H9 (cell line): ENCODE results near the gene CCDC13. TPM values are rescaled to one million over a fixed set of nuclear protein-coding genes. Genes with fewer than 3 reads are reported as not detected.
"Not testable (repeated sequence)": the region's sequence is repeated elsewhere in the genome, so short reads cannot be mapped to it uniquely, and the experiment has no call there.

ENCODE experiments used
- DNase-seq: peaks from one replicate; pipeline ENCODE4 v3.0.0-alpha.2; 2017
- H2AFZ ChIP-seq: one replicate; pipeline ENCODE4 v1.6.1; 2013; ENCODE audit warnings: mild to moderate bottlenecking, low read length, control low read depth, moderate library complexity
- H2AK5ac ChIP-seq: 2 replicates; pipeline ENCODE4 v1.6.1; 2013; ENCODE audit warnings: low read length, control low read depth, mixed read lengths; ENCODE audit not compliant: insufficient read length
- H2BK120ac ChIP-seq: one replicate; pipeline ENCODE4 v1.6.1; 2013; ENCODE audit warnings: low read depth, mild to moderate bottlenecking, low read length, control low read depth, inconsistent platforms; ENCODE audit not compliant: poor library complexity, severe bottlenecking
- H2BK12ac ChIP-seq: 2 replicates; pipeline ENCODE4 v1.6.1; 2013; ENCODE audit warnings: low read length, control low read depth, mixed read lengths, low read depth; ENCODE audit not compliant: insufficient read length
- H2BK15ac ChIP-seq: 2 replicates; pipeline ENCODE4 v1.6.1; 2013; ENCODE audit warnings: low read depth, low read length, control low read depth
- H2BK20ac ChIP-seq: one replicate; pipeline ENCODE4 v1.6.1; 2013; ENCODE audit warnings: low read depth, mild to moderate bottlenecking, low read length, control low read depth, inconsistent platforms; ENCODE audit not compliant: poor library complexity, severe bottlenecking
- H2BK5ac ChIP-seq: 2 replicates; pipeline ENCODE4 v1.6.1; 2013; ENCODE audit warnings: low read length, control low read depth, mixed read lengths; ENCODE audit not compliant: insufficient read length
- H3K14ac ChIP-seq: 2 replicates; pipeline ENCODE4 v1.6.1; 2013; ENCODE audit warnings: low read length, control low read depth; ENCODE audit not compliant: insufficient read depth
- H3K18ac ChIP-seq: 2 replicates; pipeline ENCODE4 v1.6.1; 2013; ENCODE audit warnings: low read depth, mild to moderate bottlenecking, mixed read lengths, low read length, control low read depth; ENCODE audit not compliant: insufficient read length
- H3K23ac ChIP-seq: 2 replicates; pipeline ENCODE4 v1.6.1; 2013; ENCODE audit warnings: low read length, control low read depth, mixed read lengths, low read depth; ENCODE audit not compliant: insufficient read length
- H3K23me2 ChIP-seq: 2 replicates; pipeline ENCODE4 v1.6.1; 2013; ENCODE audit warnings: low read depth, mild to moderate bottlenecking, mixed read lengths, low read length, control low read depth; ENCODE audit not compliant: insufficient read length, poor library complexity, severe bottlenecking
- H3K27ac ChIP-seq: 2 replicates; pipeline ENCODE4 v1.5.1; 2013; ENCODE audit warnings: low read length, control low read depth, mixed read lengths, low read depth; ENCODE audit not compliant: insufficient read length
- H3K27me3 ChIP-seq: 2 replicates; pipeline ENCODE4 v1.6.1; 2013; ENCODE audit warnings: low read length, control low read depth, inconsistent platforms; ENCODE audit not compliant: insufficient read depth
- H3K4ac ChIP-seq: 2 replicates; pipeline ENCODE4 v1.6.1; 2013; ENCODE audit warnings: low read depth, mild to moderate bottlenecking, control low read depth, inconsistent platforms, low read length, moderate library complexity
- H3K4me1 ChIP-seq: 2 replicates; pipeline ENCODE4 v1.6.1; 2013; ENCODE audit warnings: low read length, control low read depth, inconsistent platforms; ENCODE audit not compliant: insufficient read depth
- H3K4me2 ChIP-seq: 2 replicates; pipeline ENCODE4 v1.6.1; 2013; ENCODE audit warnings: low read length, control low read depth, mixed read lengths; ENCODE audit not compliant: insufficient read length, insufficient read depth
- H3K56ac ChIP-seq: 2 replicates; pipeline ENCODE4 v1.6.1; 2013; ENCODE audit warnings: low read depth, mild to moderate bottlenecking, mixed read lengths, low read length, control low read depth; ENCODE audit not compliant: insufficient read length
- H3K79me1 ChIP-seq: 2 replicates; pipeline ENCODE4 v1.6.1; 2013; ENCODE audit warnings: low read depth, mild to moderate bottlenecking, moderate library complexity, low read length, control low read depth, inconsistent platforms; ENCODE audit not compliant: insufficient read depth, poor library complexity, severe bottlenecking
- H3K79me2 ChIP-seq: 2 replicates; pipeline ENCODE4 v1.6.1; 2013; ENCODE audit warnings: low read length, control low read depth, inconsistent platforms; ENCODE audit not compliant: insufficient read depth
- H3K9ac ChIP-seq: 2 replicates; pipeline ENCODE4 v1.6.1; 2013; ENCODE audit warnings: low read length, control low read depth, mixed read lengths; ENCODE audit not compliant: insufficient read length; ENCODE audit errors: extremely low read depth
- H3K9me3 ChIP-seq: one replicate; pipeline ENCODE4 v1.6.1; 2013; ENCODE audit warnings: low read depth, low read length, inconsistent platforms; ENCODE audit not compliant: control insufficient read depth
- H3T11ph ChIP-seq: one replicate; pipeline ENCODE4 v1.6.1; 2013; ENCODE audit warnings: mild to moderate bottlenecking, low read length, control low read depth, inconsistent platforms
- H4K20me1 ChIP-seq: one replicate; pipeline ENCODE4 v1.6.1; 2013; ENCODE audit not compliant: control insufficient read depth, insufficient read length, insufficient read depth
- H4K5ac ChIP-seq: 2 replicates; pipeline ENCODE4 v1.6.1; 2013; ENCODE audit warnings: low read depth, mild to moderate bottlenecking, mixed read lengths, low read length, control low read depth; ENCODE audit not compliant: insufficient read length
- H4K8ac ChIP-seq: replicated peaks from 2 replicates; pipeline ENCODE4 v1.6.1; 2013; ENCODE audit warnings: low read length, control low read depth, mixed read lengths, low read depth; ENCODE audit not compliant: insufficient read length
- H4K91ac ChIP-seq: 2 replicates; pipeline ENCODE4 v1.6.1; 2013; ENCODE audit warnings: low read depth, mild to moderate bottlenecking, moderate library complexity, mixed read lengths, low read length, control low read depth; ENCODE audit not compliant: insufficient read length
- H3K27ac Mint-ChIP-seq, 3 experiments: 2 replicates in 2 of 3; 3 replicates in 1 of 3; pipeline ENCODE4 v1.8.0; 2020 to 2021; ENCODE audit warnings: mixed read lengths in 3 of 3, mild to moderate bottlenecking in 1 of 3, moderate library complexity in 1 of 3
- H3K27me3 Mint-ChIP-seq: 2 replicates; pipeline ENCODE4 v1.8.0; 2021; ENCODE audit warnings: low read depth, mild to moderate bottlenecking, moderate library complexity, mixed read lengths
- H3K36me3 Mint-ChIP-seq, 3 experiments: 2 replicates in 2 of 3; 3 replicates in 1 of 3; pipeline ENCODE4 v1.8.0; 2020 to 2021; ENCODE audit warnings: low read depth in 3 of 3, mixed read lengths in 3 of 3; ENCODE audit not compliant: insufficient read depth in 1 of 3
- H3K4me1 Mint-ChIP-seq, 2 experiments: 2 replicates each; pipeline ENCODE4 v1.8.0; 2020; ENCODE audit warnings: mixed read lengths in 2 of 2
- H3K4me3 Mint-ChIP-seq, 2 experiments: 2 replicates in 1 of 2; 3 replicates in 1 of 2; pipeline ENCODE4 v1.8.0; 2020 to 2021; ENCODE audit warnings: mild to moderate bottlenecking in 2 of 2, mixed read lengths in 2 of 2, moderate library complexity in 1 of 2
- H3K9me3 Mint-ChIP-seq, 2 experiments: 2 replicates in 1 of 2; 3 replicates in 1 of 2; pipeline ENCODE4 v1.8.0; 2020; ENCODE audit warnings: mild to moderate bottlenecking in 2 of 2, mixed read lengths in 2 of 2, moderate library complexity in 1 of 2
- WGBS: extraction: QIAGEN DNeasy Blood & Tissue Kit; methylation state at CpG from one replicate; pipeline ENCODE4 v1.1.7; 2013; ENCODE audit warnings: missing lambda C conversion rate, low lambda C conversion rate, mixed read lengths; ENCODE audit not compliant: insufficient read length; ENCODE audit errors: extremely low coverage; 5-methylcytosine and 5-hydroxymethylcytosine counted together
- total RNA-seq: library from RNA; stranded (reverse); gene quantifications from 2 replicates; pipeline ENCODE4 v1.2.1, GENCODE V29; 2021

The CCDC13 gene
- total RNA-seq, 1 experiment from 2014 or later = not detected

DNA sequence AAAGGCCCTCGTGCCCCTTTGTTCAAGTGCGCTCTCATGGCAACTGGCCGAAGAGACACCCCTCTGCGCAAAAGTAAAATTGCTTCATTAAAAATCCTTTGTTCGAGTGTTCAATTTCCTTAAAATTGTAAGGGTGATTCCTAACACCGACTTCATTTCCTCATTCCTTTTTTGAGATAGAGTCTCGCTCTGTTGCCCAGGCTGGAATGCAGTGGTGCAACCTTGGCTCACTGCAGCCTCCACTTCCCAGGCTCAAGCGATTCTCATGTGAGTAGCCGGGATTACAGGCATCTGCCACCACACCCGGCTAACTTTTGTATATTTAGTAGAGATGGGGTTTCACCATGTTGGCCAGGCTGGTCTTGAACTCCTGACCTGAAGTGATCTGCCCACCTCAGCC, 37.7 kb upstream of the CCDC13 start:
- H3K9me3 Mint-ChIP-seq, H2AK5ac ChIP-seq, H3K27ac ChIP-seq, H3K18ac ChIP-seq, DNase-seq, H2BK15ac ChIP-seq, H4K91ac ChIP-seq, H3K4ac ChIP-seq, H3K27ac Mint-ChIP-seq, H2BK12ac ChIP-seq, H3K4me2 ChIP-seq, H2BK20ac ChIP-seq, H2AFZ ChIP-seq, H4K5ac ChIP-seq, H3K23ac ChIP-seq, H3K56ac ChIP-seq, H2BK120ac ChIP-seq, H3K79me1 ChIP-seq, H2BK5ac ChIP-seq, H3K4me3 Mint-ChIP-seq, H3K14ac ChIP-seq, H3K27me3 ChIP-seq, H4K8ac ChIP-seq, H4K20me1 ChIP-seq, H3K79me2 ChIP-seq, H3T11ph ChIP-seq, H3K9ac ChIP-seq, H3K36me3 Mint-ChIP-seq, H3K4me1 ChIP-seq, H3K23me2 ChIP-seq, H3K9me3 ChIP-seq: not testable (repeated sequence)
- peaks cover 23% of the 10 kb centered on the region in 2 experiments for H3K4me1 Mint-ChIP-seq
- peaks cover 14% of the 10 kb centered on the region for H3K27me3 Mint-ChIP-seq
- no CpG with 5 or more reads among the region's 10 CpGs for WGBS
